HT1080 (cell line): Measurements from ENCODE around the gene HAUS6. TPM values are rescaled to one million over a fixed set of nuclear protein-coding genes. Genes with fewer than 3 reads are reported as not detected.
"Not testable (repeated sequence)": the region's sequence is repeated elsewhere in the genome, so short reads cannot be mapped to it uniquely, and the experiment has no call there.

Experiments
- DNase-seq: peaks from one replicate; pipeline ENCODE4 v3.0.0-alpha.2; 2015; ENCODE audit warnings: low read depth
- total RNA-seq: library from RNA; depleted of rRNA; stranded (reverse); fragments of >200 nt; shearing (Covaris generic); gene quantifications from 2 replicates; pipeline ENCODE4 v1.2.3, GENCODE V29; 2014

Gene HAUS6
- total RNA-seq, 1 experiment from 2014 or later, result 35.2 TPM

DNA sequence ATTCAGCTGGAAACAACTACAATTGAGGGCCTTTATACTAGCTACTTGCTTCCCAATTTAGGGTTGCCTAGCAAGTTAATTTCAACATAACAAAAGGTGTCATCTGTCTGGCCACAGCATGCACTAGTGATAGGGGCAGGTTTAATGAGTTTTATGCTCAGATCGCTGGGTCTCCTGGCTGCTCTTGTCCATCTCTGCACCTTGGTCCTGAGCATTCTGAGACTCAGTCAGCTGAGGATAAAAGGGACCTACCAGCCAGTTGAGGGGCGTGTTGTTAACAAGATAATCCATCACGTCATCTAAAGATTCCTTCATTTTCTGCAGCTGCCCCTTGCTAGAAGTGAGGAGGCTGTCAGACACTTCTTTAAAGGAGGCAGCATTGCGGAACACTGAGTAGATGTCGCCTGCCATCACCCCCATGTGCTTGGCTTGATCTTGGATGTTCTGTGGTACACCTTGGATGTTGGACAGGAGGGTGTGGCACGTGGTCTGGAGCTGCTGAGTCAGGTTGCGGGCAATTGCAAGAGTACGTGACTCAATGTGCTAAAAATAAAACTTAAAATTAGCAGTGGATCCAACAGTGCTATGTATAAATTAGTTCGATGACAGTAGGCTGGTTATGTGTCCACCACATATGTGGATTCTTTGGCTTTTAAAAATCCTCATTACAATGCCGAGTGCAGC lies 13.5 kb upstream of the HAUS6 start:
- DNase-seq, result peak; percentile 75

DNA sequence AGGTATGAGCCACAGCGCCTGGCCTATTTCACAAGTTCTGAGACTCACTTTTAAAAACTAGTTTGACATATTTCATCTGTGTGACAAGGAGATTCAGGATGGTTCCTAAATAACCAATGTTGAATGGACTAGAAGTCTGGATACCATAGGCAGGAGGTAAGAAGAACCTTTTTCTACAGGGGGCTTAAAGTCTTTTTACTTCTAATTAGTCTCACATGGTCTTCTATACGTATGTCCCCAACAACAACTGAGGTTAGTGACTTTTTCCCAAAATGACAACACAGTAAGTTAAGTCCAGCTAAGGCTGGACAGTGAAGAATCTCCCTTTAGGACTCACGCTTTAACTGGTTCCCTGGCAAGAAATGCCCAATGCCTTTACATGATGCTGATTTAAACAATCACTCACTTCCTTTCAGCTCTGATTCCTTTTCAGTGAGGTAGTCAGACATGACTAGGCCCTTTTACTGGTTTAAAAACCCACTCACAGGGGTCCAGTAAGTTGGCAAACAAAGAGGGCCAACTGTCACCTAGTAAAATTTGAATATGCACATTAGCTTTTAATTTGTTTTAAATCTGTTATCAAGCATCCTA lies 12.1 kb upstream of the HAUS6 start:
- peak; percentile 57 for DNase-seq

DNA sequence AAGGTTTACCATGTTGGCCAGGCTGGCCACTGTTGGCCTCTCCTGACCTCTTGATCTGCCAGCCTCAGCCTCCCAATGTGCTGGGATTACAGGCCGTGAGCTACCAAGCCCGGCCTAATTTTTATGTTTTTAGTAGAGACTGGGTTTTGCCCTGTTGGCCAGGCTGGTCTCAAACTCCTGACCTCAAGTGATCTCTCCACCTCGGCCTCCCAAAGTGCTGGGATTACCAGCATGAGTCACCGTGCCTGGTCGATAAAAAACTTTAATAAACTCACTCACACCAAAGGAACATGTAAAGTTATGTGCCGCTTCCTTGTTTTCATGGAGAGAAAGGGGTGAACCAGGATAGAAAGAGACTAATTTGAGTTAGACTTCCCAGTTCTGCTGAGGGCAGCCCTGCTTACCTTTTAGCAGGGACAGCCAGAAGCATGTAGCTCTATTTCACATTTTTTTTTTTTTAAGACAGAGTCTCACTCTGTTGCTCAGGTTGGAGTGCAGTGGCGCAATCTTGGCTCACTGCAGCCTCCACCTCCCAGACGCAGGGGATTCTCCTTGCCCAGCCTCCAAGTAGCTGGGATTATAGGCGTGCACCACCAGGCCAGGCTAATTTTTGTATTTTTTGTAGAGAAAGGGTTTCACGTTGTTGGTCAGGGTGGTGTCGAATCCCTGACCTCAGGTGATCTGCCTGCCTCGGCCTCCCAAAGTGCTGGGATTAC lies 11.4 kb upstream of the HAUS6 start:
- DNase-seq, result peak; percentile 15

DNA sequence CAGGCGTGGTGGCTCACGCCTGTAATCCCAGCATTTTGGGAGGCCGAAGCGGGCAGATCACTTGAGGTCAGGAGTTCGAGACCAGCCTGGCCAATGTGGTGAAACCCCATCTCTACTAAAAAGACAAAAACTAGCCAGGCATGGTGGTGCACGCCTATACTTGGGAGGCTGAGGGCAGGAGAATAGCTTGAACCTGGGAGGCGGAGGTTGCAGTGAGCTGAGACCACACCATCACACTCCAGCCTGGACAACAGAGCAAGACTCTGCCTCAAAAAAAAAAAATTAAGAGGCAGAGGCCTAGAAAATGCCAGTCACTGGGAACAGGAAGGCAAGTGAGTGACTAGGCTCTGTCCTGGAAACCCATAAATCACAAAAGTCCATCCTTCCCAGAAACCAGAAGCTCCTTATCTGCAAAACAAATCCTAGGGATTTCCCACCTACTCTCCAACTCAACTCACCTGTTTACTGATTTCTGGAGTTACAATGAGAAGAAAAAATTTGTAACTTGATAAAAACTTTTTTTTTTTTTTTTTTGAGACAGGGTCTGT lies 10.4 kb upstream of the HAUS6 start:
- not testable (repeated sequence) for DNase-seq

DNA sequence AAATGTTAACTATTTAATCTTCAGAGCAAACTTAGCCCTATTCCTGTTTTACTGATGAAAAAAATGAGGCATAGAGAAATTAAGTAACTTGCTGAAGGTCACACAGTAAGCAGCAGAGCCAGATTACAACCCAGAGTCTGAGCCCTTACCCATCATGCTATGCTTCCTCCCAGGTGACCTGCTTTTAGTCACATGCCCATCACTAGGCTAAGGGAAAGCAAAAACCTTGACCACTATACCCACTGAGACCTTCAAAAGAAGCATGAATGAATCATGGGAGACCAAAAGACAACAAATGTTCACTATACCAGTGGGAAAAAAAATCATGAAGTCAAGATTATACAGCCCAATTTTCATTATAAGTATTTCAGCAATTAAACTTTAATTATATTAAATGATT lies 5.3 kb upstream of the HAUS6 start:
- no peak for DNase-seq

DNA sequence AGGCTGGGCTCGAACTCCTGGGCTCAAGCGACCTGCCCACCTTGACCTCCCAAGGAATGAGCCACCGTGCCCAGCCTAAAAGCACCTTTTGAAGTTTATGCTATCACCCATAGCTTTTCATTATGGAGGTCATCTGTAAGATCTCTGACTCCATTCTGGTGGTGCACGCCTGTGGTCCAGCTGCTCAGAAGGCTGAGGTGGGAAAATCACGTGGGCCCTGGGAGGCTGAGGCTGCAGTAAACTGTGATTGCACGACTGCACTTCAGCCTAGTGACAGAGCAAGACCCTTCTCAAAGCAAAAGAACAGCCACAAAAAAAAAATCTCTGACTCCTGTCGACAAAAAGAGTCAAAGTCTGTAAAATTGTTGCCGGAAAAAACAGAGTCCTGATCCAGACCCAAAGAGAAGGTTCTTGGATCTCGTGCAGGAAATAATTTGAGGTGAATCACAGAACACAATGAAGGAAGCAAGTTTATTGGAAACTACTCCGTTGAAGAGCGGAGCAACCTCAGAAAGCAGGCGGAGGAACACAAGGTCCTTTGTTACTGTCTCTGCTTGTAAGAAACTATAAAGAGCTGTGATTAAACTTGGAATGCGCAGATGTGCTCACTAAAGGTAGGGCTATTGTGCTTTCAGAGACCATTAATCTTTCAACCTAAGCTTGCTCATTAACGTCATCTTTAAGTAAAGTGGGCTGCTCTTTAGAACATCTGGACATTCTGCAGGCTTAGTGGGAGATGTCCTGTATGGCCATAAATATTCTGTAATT lies 2.0 kb upstream of the HAUS6 start:
- no peak for DNase-seq

DNA sequence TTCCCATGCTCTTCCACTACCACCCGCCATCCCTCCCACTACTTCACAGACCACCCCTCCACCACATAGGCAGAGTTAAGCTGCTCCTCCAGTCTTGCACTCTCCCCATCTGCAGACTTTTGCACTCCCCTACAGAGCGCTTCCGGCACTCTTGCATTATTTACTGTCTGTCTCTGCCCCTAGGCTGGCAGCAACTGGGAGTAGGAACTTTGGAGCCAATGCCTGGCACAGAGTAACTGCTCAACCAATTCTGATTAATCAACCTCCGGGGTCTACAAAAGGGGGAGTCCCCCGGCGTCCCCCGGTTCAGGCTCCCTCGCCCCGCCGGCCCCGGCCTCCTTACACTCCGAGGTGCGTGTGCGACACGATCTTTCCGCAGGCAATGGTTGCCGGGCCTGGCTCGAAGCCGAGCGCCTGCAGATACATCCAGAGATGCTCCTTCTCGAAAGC lies 498 bp downstream of the HAUS6 start:
- peak; percentile 38 for DNase-seq

DNA sequence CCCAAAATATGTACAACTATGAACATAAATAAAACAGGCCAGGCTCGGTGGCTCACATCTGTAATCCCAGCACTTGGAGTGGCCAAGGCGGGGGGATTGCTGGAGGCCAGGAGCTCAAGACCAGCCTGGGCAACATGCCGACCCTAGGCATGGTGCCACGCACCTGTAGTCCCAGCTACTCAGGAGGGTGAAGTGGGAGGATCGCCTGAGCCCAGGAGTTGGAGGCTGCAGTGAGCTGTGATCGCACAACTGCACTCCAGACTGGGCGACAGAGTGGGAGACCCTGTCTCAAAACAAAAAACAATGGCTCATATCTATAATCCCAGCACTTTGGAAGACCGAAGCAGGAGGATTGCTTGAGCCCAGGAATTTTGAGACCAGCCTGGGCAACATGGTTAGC lies 1.5 kb downstream of the HAUS6 start:
- DNase-seq, result no peak

DNA sequence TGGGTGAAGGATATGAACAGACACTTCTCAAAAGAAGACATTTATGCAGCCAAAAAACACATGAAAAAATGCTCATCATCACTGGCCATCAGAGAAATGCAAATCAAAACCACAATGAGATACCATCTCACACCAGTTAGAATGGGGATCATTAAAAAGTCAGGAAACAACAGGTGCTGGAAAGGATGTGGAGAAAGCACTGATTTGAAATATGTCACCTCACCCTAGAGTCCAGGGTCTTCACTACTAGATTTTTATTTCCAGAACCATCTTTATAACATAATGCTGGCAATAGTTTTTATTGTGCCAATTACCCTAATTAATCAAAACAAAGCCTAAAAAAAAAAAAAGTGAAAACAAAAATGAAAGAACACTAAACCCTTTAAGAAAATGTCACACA lies 5.3 kb downstream of the HAUS6 start:
- not testable (repeated sequence) for DNase-seq

DNA sequence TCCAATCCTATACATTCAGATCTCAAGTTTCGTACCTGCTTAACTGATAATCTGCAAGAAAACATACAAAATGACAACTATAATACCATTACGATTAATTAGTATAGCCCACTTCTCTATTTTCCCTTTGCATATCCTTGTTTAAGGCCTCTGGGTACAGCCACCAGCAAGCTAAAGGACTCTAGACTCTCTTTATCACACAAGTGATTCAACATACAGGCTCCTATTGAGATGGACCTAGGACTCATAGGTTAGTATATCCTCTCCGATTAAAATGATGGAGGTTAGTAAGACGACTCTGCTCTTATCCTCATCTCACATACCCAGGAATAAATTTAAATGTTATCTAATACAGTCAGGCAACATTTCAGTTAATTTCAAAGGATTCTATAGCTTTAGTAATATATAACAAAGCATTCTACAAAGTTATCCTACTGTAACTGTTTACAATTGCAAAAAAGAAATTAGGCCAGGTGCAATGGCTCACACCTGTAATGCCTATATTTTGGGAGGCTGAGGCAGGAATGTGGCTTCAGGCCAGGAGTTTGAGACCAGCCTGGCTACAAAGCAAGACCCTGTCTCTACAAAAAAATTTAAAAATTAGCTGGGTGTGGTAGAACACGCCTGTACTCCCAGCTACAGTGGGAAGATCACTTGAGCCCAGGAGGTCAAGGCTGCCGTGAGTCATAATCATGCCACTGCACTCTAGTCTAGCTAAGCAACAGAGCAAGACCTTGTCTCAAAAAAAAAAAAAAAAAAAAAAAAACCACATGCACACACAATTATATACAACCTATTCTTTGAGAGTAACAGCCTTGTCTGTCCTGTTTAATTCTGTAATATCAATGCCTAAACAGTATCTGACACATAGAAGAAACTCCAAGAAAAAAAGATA lies 15.4 kb downstream of the HAUS6 start:
- DNase-seq, result peak; percentile 84

DNA sequence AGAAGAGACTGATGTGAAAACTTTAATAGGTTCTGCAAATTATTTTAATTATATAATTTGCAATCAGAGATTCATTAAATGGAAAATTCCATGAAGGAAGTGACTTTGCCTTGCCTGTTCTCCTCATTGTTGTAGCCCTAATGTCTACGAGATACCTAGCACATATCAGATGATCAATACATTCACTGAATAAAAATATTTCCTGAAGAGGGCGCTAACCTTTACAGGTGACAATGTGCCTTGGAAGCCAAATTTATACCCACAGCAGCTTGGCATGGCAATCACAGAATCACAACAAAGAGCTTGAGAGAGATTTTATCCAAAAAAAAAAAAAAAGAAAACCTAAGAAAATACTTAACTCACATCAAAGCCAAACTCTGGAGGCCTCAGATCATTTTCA lies 17.4 kb downstream of the HAUS6 start:
- no peak for DNase-seq

DNA sequence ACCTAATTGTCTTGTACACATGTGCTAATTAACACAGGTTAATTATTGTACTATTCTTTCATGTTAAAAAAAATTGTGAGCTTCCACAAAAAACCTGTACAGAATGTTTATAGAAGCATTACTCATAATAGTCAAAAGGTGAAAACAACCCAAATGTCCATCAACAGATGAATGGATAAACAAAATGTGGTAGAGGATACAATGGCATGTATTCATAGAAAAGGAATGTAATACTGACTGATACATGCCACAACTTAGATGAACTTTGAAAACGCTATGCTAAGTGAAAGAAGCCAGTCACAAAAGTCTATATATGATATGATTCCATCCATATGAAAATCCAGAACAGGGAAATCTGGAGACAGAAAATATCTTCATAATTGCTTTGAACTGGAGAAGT lies 27.9 kb downstream of the HAUS6 start:
- peak; percentile 30 for DNase-seq

DNA sequence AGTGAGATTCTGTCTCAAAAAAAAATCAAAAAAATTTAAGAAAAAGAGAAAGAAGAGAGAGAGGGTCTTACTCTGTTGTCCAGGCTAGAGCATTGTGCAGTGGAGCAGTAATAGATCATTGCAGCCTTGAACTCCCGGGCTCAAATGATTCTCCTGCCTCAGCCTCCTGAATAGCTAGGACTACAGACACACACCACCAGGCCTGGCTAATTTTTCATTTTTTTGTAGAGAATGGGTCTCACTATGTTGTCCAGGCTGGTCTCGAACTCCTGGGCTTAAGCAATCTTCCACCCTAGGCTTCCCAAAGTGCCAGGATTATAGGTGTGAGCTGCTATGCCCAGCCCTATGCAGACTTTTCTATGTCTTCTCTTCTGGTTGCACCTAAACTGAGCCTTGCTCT lies 28.5 kb downstream of the HAUS6 start:
- no peak for DNase-seq

DNA sequence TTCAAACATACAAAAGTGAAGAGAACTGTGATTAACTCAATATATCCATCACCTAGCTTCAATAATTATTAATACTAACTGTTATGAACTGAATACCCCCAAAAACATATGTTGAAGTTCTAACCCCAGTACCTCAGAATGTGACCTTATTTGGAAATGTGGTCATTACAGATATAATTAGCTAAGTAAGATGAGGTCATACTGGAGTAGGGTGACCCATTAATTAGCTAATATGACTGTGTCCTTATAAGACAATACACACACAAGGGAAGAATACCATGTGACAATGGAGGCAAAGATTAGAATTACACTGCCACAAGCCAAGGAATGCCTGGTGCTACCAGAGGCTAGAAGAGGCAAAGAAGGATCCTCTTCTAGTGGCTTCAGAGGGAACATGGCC lies 45.7 kb downstream of the HAUS6 start:
- DNase-seq, result no peak

DNA sequence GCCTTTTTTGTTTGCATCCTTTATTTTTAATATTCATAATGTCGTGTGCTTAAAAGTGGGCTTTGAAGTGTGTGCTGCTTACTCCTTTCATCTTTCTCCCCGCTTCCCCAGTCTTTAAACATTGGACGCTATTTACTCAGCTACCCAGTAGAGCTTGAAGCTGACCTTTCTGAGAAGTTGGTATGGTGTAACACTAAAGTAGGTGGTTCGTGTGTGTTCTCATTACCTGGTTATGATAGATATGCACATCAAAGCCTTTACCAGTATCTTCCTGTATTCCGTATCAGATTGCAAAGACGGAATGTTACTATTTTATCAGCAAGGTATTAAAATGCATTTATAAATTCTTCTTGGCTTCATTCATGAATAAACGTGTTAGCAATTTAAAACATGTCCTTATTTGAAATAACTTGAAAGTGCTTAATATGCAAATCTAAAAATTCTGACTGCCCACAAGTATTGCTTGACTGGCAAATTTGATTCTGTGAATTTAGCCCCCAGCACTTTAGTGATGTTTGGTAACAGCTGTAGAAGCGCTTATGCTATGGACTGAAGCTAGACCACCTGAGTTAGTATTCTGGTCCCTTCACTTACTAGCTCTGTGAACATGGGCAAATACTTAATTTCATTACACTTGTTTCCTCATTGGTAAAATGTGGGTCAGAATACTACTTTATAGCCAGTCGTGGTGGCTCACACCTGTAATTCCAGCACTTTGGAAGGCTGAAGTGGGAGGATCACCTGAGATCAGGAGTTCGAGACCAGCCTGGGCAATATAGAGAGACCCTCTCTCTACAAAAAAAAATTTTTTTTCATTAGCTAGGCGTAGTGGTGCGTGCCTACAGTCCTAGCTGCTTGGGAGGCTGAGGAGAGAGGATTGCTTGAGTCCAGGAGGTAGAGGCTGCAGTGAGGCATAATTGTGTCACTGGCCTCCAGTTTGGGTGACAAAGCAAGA lies 51.8 kb downstream of the HAUS6 start:
- DNase-seq, result no peak

DNA sequence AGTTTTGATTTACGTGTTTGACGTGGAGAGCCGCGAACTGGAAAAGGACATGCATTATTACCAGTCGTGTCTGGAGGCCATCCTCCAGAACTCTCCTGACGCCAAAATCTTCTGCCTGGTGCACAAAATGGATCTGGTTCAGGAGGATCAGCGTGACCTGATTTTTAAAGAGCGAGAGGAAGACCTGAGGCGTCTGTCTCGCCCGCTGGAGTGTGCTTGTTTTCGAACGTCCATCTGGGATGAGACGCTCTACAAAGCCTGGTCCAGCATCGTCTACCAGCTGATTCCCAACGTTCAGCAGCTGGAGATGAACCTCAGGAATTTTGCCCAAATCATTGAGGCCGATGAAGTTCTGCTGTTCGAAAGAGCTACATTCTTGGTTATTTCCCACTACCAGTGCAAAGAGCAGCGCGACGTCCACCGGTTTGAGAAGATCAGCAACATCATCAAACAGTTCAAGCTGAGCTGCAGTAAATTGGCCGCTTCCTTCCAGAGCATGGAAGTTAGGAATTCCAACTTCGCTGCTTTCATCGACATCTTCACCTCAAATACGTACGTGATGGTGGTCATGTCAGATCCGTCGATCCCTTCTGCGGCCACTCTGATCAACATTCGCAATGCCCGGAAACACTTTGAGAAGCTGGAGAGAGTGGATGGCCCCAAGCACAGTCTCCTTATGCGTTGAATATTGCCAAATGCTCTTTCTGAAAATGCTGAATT lies 52.6 kb downstream of the HAUS6 start:
- DNase-seq, result peak; percentile 15

DNA sequence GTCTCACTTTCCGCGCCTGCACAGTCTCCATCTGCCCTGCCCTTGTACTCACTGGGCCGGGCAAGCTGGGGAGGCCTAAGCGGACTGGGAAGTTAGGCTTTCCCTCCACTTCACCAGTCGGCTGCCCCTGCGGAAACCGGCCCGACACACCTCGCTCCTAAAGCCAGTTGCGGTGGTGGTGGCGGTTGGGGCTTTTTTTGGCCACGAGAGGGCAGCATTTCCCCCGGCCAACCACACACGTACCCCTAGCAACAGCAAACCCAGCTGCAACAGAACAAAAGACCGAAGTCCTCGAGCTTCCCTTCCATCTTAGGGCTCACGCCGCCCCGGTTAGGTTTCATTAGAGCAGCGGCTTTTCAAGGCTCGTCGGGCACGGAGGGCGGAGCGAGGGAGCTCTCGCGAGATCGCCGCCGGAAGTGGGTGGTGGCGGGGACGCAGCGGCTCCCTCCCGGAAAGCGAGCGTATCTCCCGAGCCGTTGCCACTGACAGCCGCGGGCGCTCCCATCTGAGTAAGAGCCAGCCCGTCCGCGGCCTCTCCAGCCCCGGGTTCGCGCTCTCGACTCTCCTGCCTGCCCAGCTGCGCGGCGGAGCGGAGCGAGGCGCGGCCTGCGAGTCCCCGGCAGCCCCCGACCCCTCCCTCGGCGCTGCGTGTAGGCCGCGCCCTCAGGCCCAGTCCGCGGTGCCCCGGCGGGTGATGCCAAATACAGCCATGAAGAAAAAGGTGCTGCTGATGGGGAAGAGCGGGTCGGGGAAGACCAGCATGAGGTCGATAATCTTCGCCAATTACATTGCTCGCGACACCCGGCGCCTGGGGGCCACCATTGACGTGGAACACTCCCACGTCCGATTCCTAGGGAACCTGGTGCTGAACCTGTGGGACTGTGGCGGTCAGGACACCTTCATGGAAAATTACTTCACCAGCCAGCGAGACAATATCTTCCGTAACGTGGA lies 53.5 kb downstream of the HAUS6 start, which contains the start of gene RRAGA:
Gene RRAGA, plus strand, starts transcription at position 462 of the 951 bp plus-strand sequence. Its CDS starts 233 bp downstream, at position 695.
- DNase-seq, result peak; percentile 97
